Calu3 (cell line): ENCODE results near the gene QRSL1. TPM values are rescaled to one million over a fixed set of nuclear protein-coding genes. Genes with fewer than 3 reads are reported as not detected.

ENCODE experiments used
- BruUV-seq: library from RNA; stranded (reverse); fragments of 400-500 nt; replicated peaks from 2 replicates; lab custom pipeline; 2021; lab: Mats Ljungman, UMichigan
- CTCF ChIA-PET: fragments of 300-600 bp; sonication (Branson Sonifier 250); formaldehyde crosslinking; loops from one replicate; lab custom pipeline; 2022; ENCODE audit warnings: antibody characterized with exemption; lab: Charles Lee
- DNase-seq: peaks from one replicate; pipeline ENCODE4 v3.0.0; 2022
- H3K27ac Mint-ChIP-seq: one replicate; pipeline ENCODE4 v1.8.0; 2022; ENCODE audit warnings: mixed read lengths; ENCODE audit not compliant: unreplicated experiment
- H3K27me3 Mint-ChIP-seq: one replicate; pipeline ENCODE4 v1.8.0; 2022; ENCODE audit warnings: mixed read lengths; ENCODE audit not compliant: unreplicated experiment
- H3K36me3 Mint-ChIP-seq: one replicate; pipeline ENCODE4 v1.8.0; 2022; ENCODE audit warnings: mild to moderate bottlenecking, moderate library complexity, mixed read lengths; ENCODE audit not compliant: insufficient read depth, unreplicated experiment
- H3K4me1 Mint-ChIP-seq: one replicate; pipeline ENCODE4 v1.8.0; 2022; ENCODE audit warnings: mild to moderate bottlenecking, low read depth, mixed read lengths; ENCODE audit not compliant: unreplicated experiment
- H3K4me3 Mint-ChIP-seq: one replicate; pipeline ENCODE4 v1.8.0; 2022; ENCODE audit warnings: mild to moderate bottlenecking, low read depth, moderate library complexity, mixed read lengths; ENCODE audit not compliant: unreplicated experiment
- H3K9me3 Mint-ChIP-seq: one replicate; pipeline ENCODE4 v1.8.0; 2022; ENCODE audit warnings: low read depth, mixed read lengths; ENCODE audit not compliant: unreplicated experiment
- CTCF ChIP-seq: fragments of 200-600 bp; IDR thresholded peaks from one replicate; pipeline ENCODE4 v1.8.0; 2022; ENCODE audit warnings: antibody characterized with exemption; ENCODE audit not compliant: unreplicated experiment
- intact Hi-C: fragments of 100-400 bp; cut with micrococcal nuclease; formaldehyde crosslinking; loops from one replicate; pipeline ENCODE4 v1.10.0; 2022; ENCODE audit not compliant: unreplicated experiment
- total RNA-seq: library from RNA; stranded (reverse); gene quantifications from 2 replicates; pipeline ENCODE4 v1.2.3, GENCODE V29; 2022

QRSL1 gene
- total RNA-seq, 1 experiment from 2014 or later: 27.7 TPM

GRCh38 chr6:106637717-106638341, 8.5 kb downstream of the QRSL1 start:
- CTCF ChIA-PET: no interaction called here

GRCh38 chr6:106639812-106640211, 10.4 kb downstream of the QRSL1 start:
- CTCF ChIA-PET: no interaction called here
- no TSS peak for BruUV-seq

More at GRCh38 chr6:106637717-106638341, 8.5 kb downstream of the QRSL1 start:
- Mint-ChIP-seq H3K27me3 (no peaks in the 10 kb centered on the region), H3K4me3 (no peak overlapping the region), H3K9me3 (no peaks in the 10 kb centered on the region), H3K36me3 (peaks cover 8% of the 10 kb centered on the region), H3K4me1 (peaks cover 12% of the 10 kb centered on the region), H3K27ac (no peak overlapping the region)
- BruUV-seq: no TSS peak
- TF ChIP-seq CTCF: no peak
- no peak for DNase-seq
- intact Hi-C loops: no loop called here

GRCh38 chr6:106642476-106642875, 13.1 kb downstream of the QRSL1 start:
- peaks cover 3% of the 10 kb centered on the region for H3K4me1 Mint-ChIP-seq
- BruUV-seq: no TSS peak
- H3K27me3 Mint-ChIP-seq: no peaks in the 10 kb centered on the region
- intact Hi-C loops: no loop called here
- no peak for DNase-seq
- no peak overlapping the region for H3K4me3 Mint-ChIP-seq
- H3K36me3 Mint-ChIP-seq: peaks cover 33% of the 10 kb centered on the region
- H3K9me3 Mint-ChIP-seq: no peaks in the 10 kb centered on the region
- TF ChIP-seq CTCF: no peak
- H3K27ac Mint-ChIP-seq: no peak overlapping the region
- CTCF ChIA-PET: no interaction called here

More at GRCh38 chr6:106639812-106640211, 10.4 kb downstream of the QRSL1 start:
- no peak for DNase-seq
- peaks cover 12% of the 10 kb centered on the region for H3K4me1 Mint-ChIP-seq
- no peak for TF ChIP-seq CTCF
- no peak overlapping the region for H3K27ac Mint-ChIP-seq
- peaks cover 27% of the 10 kb centered on the region for H3K36me3 Mint-ChIP-seq
- intact Hi-C loops: no loop called here
- H3K9me3 Mint-ChIP-seq: no peaks in the 10 kb centered on the region
- no peak overlapping the region for H3K4me3 Mint-ChIP-seq
- no peaks in the 10 kb centered on the region for H3K27me3 Mint-ChIP-seq

GRCh38 chr6:106643061-106643460, 13.7 kb downstream of the QRSL1 start:
- Mint-ChIP-seq H3K27me3 (no peaks in the 10 kb centered on the region), H3K27ac (no peak overlapping the region), H3K36me3 (peaks cover 33% of the 10 kb centered on the region), H3K9me3 (no peaks in the 10 kb centered on the region), H3K4me3 (no peak overlapping the region), H3K4me1 (no peaks in the 10 kb centered on the region)
- no peak for TF ChIP-seq CTCF
- no peak for DNase-seq
- no TSS peak for BruUV-seq
- CTCF ChIA-PET: no interaction called here
- intact Hi-C loops: no loop called here
